Tibial artery (tissue), 4 donors: ENCODE data around the gene SOCS2.

Source experiments
- DNase-seq, 2 donors: peaks; one replicate each; pipeline ENCODE4 v3.0.0-alpha.2; 2019
- H3K27ac ChIP-seq, 2 donors: fragments of 200-600 bp; sonication (generic) in 1 of 2; 1 replicate in 1 of 2; 2 replicates in 1 of 2; pipeline ENCODE4 v1.5.1; 2018 to 2019; ENCODE audit warnings: mild to moderate bottlenecking in 1 of 2
- H3K27me3 ChIP-seq, 2 donors: fragments of 200-600 bp; sonication (generic) in 1 of 2; one replicate each; pipeline versions ENCODE4 v1.5.1 to v1.6.0; 2016 to 2019
- H3K36me3 ChIP-seq, 3 donors: fragments of 200-600 bp; sonication (generic) in 2 of 3; one replicate each; pipeline ENCODE4 v1.5.1; 2016 to 2019; ENCODE audit warnings: mild to moderate bottlenecking in 2 of 3
- H3K4me1 ChIP-seq, 4 donors: fragments of 200-600 bp; sonication (generic) in 2 of 4; 1 replicate in 3 of 4; 2 replicates in 1 of 4; pipeline ENCODE4 v1.5.1; 2016 to 2019
- H3K4me3 ChIP-seq, 2 donors: fragments of 200-600 bp; sonication (generic) in 1 of 2; 1 replicate in 1 of 2; 2 replicates in 1 of 2; pipeline ENCODE4 v1.5.1; 2018 to 2019; ENCODE audit warnings: mild to moderate bottlenecking in 2 of 2
- H3K9me3 ChIP-seq, 3 donors: fragments of 200-600 bp; sonication (generic) in 1 of 3; one replicate each; pipeline ENCODE4 v1.5.1; 2016 to 2019
- intact Hi-C: fragments of 100-400 bp; cut with DNase I; formaldehyde crosslinking; loops from one replicate; pipeline ENCODE4 v1.15.0; 2023; ENCODE audit warnings: low total_unique reads
- TF ChIP-seq, protein P1 (sequence below), 2 experiments: fragments of 200-600 bp in 1 of 2; fragments of 450-650 bp in 1 of 2; IDR thresholded peaks; one replicate each; pipeline ENCODE4 v1.5.1; 2017 to 2019; ENCODE audit warnings: antibody characterized with exemption in 2 of 2, mild to moderate bottlenecking in 1 of 2, moderate library complexity in 1 of 2

Gene SOCS2

DNA sequence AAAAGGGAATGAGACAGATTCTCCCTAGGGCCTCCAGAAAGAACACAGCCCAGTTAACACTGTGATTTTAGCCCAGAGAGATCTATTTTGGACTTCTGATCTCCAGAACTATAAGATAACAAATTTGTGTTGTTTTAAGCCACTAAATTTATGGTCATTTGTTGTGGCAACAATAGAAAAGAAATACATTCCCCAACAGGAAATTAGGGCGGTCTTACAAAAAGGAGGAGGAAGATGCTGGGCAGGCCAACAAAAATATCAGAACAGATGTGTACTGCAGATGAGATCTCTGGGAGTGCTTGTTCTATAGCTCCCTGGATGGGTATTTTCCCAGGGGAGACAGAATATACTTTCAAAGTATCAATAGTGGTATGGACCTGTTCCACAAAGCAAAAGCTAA, 32.0 kb upstream of the SOCS2 start:
- peaks cover 0 to 23% (median 6%) of the 10 kb centered on the region in 4 donors for H3K4me1 ChIP-seq
- H3K27ac ChIP-seq, result no peak overlapping the region
- no peaks in the 10 kb centered on the region for H3K9me3 ChIP-seq
- TF ChIP-seq, protein P1, sequence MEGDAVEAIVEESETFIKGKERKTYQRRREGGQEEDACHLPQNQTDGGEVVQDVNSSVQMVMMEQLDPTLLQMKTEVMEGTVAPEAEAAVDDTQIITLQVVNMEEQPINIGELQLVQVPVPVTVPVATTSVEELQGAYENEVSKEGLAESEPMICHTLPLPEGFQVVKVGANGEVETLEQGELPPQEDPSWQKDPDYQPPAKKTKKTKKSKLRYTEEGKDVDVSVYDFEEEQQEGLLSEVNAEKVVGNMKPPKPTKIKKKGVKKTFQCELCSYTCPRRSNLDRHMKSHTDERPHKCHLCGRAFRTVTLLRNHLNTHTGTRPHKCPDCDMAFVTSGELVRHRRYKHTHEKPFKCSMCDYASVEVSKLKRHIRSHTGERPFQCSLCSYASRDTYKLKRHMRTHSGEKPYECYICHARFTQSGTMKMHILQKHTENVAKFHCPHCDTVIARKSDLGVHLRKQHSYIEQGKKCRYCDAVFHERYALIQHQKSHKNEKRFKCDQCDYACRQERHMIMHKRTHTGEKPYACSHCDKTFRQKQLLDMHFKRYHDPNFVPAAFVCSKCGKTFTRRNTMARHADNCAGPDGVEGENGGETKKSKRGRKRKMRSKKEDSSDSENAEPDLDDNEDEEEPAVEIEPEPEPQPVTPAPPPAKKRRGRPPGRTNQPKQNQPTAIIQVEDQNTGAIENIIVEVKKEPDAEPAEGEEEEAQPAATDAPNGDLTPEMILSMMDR (IDR thresholded peaks at IDR 0.05), result no peak
- no peaks in the 10 kb centered on the region for H3K27me3 ChIP-seq
- no peak for DNase-seq
- no peaks in the 10 kb centered on the region for H3K36me3 ChIP-seq
- no peak overlapping the region for H3K4me3 ChIP-seq
- intact Hi-C loops, result no loop called here

DNA sequence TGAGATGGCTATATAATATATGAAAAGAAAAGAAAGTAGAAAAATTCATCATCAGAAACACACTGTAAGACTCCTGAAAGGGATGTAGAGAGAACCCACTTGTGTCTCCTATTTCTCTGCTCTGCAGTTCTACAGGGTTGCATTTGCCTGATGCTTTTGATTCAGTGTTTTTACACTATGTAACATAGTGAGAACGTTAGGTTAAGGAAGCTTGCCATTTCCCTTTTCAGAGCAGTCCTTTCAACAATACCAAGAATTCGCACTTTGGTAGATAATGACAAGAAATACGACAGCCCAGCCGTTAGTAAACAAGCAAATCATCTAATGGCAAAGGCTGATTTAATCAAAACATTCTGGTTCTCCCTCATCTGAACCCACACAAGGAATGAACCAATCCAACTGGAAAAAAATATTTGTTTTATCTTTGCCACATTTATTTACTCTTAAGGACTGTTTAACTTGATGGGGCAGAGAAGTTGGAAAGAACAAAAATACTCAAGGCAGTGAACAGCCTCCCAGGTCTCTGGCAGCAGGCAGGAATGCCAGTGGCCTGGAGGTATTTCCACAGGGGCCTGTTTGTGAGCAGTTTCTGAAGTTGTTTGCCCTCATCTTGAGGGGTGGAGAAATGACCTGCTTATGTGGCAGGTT, 30.8 kb upstream of the SOCS2 start:
- no peak overlapping the region for H3K4me3 ChIP-seq
- H3K9me3 ChIP-seq, result no peaks in the 10 kb centered on the region
- no peaks in the 10 kb centered on the region for H3K36me3 ChIP-seq
- intact Hi-C loops, result no loop called here
- TF ChIP-seq, protein P1 (IDR thresholded peaks at IDR 0.05), result no peak
- peaks cover 0 to 17% (median 2%) of the 10 kb centered on the region in 4 donors for H3K4me1 ChIP-seq
- H3K27me3 ChIP-seq, result no peaks in the 10 kb centered on the region
- H3K27ac ChIP-seq, result no peak overlapping the region
- no peak for DNase-seq

DNA sequence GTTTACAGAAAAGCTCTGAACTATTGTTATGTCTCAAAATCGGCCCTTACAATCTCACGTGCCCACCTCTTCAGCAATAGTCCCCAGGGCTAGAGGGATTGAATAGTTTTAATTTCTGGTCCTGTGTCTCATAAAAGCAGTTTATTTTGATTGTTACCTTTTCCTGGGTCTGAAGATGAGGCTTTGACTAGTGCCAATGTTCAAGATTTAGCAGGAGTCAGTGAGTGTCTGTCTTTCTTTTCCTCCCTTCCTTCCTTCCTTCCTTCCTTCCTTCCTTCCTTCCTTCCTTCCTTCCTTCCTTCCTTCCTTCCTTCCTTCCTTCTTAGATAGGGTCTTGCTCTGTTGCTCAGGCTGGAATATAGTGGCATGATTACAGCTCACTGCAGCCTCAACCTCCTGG, 24.7 kb upstream of the SOCS2 start:
- Histone ChIP-seq H3K9me3 (no peaks in the 10 kb centered on the region), H3K4me1 (no peaks in the 10 kb centered on the region), H3K27me3 (no peaks in the 10 kb centered on the region), H3K4me3 (no peak overlapping the region), H3K27ac (no peak overlapping the region), H3K36me3 (no peaks in the 10 kb centered on the region)
- intact Hi-C loops, result no loop called here
- TF ChIP-seq, protein P1 (IDR thresholded peaks at IDR 0.05), result no peak
- DNase-seq, result no peak

DNA sequence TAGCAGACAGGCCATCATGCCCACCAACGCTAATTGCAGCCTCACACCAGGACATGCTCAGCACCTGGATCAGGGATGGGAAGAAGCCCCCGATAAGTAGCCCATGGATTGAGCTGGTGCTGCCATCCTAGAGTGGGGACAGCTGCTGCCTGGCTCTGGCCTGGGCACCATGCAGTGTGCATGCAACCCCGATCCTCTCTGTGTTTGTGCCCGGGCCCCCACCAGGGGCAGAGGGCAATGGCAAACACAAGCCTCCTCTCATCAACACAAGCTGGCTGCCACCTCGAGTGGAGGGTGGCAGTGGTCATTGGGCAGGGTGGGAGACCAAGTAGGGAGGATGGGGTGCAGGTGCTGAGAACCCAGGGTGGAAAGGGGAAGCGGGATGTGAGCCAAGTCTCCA, 23.3 kb upstream of the SOCS2 start:
- Histone ChIP-seq H3K27ac (no peak overlapping the region), H3K4me1 (no peaks in the 10 kb centered on the region), H3K4me3 (no peak overlapping the region), H3K27me3 (no peaks in the 10 kb centered on the region), H3K9me3 (no peaks in the 10 kb centered on the region), H3K36me3 (no peaks in the 10 kb centered on the region)
- intact Hi-C loops, result no loop called here
- TF ChIP-seq, protein P1 (IDR thresholded peaks at IDR 0.05), result no peak
- no peak for DNase-seq

DNA sequence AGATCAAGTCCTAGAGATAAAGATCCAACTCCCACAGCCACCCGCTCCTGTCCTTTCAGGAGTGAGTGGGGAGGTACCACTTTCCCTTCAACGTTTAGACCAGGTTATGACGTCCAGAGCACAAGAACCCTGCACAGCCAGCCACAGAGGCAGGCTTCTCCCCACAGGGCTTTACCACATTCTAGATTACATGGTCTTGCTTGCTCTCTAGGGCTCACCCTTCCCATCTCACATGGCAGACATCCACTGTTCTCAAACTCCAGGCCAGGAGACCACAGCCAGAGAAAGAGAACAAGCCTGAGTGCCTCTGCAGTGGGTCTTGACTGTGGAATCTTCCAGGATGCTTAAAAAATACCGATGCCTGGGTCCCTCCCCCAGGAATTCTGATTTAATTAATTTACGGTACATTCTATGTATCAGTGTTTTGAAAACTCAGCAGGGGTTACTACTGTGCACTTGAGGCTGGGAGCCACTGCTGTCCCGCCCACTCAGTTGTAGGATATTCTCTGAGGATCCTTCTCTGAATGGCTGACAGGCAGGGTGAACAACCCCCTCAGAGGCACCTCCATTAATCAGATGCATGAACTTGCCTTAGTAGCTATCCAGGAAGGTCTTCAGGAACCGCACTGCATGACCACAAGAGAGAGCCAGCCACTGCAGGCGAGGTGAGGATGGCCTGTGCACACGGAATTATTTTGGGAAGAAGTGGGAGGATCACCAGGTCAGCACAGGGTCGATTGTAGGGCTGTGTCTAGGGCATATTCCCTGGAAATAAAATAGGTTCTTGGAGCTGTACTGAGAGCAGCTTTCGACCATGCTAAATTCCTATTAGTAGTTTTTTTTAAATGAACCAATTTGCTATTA, 21.5 kb upstream of the SOCS2 start:
- H3K27ac ChIP-seq, result no peak overlapping the region
- intact Hi-C loops, result no loop called here
- H3K9me3 ChIP-seq, result no peaks in the 10 kb centered on the region
- TF ChIP-seq, protein P1 (IDR thresholded peaks at IDR 0.05), result no peak
- H3K27me3 ChIP-seq, result no peaks in the 10 kb centered on the region
- H3K4me1 ChIP-seq, result no peaks in the 10 kb centered on the region
- no peaks in the 10 kb centered on the region for H3K36me3 ChIP-seq
- DNase-seq, result no peak
- no peak overlapping the region for H3K4me3 ChIP-seq
